ENCODE results near the gene PRKG2.

PRKG2 gene

GRCh38 chr4:81214881-81215868 is at the start of gene PRKG2:
PRKG2 (minus strand) TSS chr4:81215222; CDS start chr4:81205047, 10,175 bp downstream.
- POLR2A ChIA-PET: no interaction called here
- TF ChIP-seq CTCF (IDR thresholded peaks at IDR 0.05; ENCODE audit: control extremely low read depth, extremely low read depth, low read depth, missing control alignments): no peak
- no peak for DNase-seq (ENCODE audit: extremely low spot score)
- CTCF ChIA-PET: no interaction called here

GRCh38 chr4:81260443-81261101 is 45.5 kb upstream of the PRKG2 start:
- POLR2A ChIA-PET: no interaction called here
- peak; percentile 4 for TF ChIP-seq CTCF (IDR thresholded peaks at IDR 0.05; ENCODE audit: control extremely low read depth, extremely low read depth, low read depth, missing control alignments)
- CTCF ChIA-PET: interaction anchor here (1.0 to 1.5 kb wide), 4 partner anchors 12 to 191 kb away, joined by 3 read pairs; no protein-coding TSS in a partner anchor
- DNase-seq (ENCODE audit: extremely low spot score): no peak

GRCh38 chr4:81258841-81259550 is 44.0 kb upstream of the PRKG2 start:
- CTCF ChIA-PET: interaction anchor here (0.9 to 1.3 kb wide), 2 partner anchors 13 to 189 kb away, joined by 3 read pairs; no protein-coding TSS in a partner anchor
- TF ChIP-seq CTCF (IDR thresholded peaks at IDR 0.05; ENCODE audit: control extremely low read depth, extremely low read depth, low read depth, missing control alignments): no peak
- POLR2A ChIA-PET: no interaction called here
- DNase-seq (ENCODE audit: extremely low spot score): no peak

- TF ChIP-seq CTCF (IDR thresholded peaks at IDR 0.05; ENCODE audit: control extremely low read depth, extremely low read depth, low read depth, missing control alignments): no peak
- DNase-seq (ENCODE audit: extremely low spot score): no peak
- ChIA-PET POLR2A (no interaction called here), CTCF (no interaction called here)
Observed at GRCh38 chr4:81257816-81258215, 42.8 kb upstream of the PRKG2 start.

GRCh38 chr4:81257021-81257420 is 42.0 kb upstream of the PRKG2 start:
- TF ChIP-seq CTCF (IDR thresholded peaks at IDR 0.05; ENCODE audit: control extremely low read depth, extremely low read depth, low read depth, missing control alignments): no peak
- CTCF ChIA-PET: interaction anchor here (1.0 kb wide), 1 partner anchor 12 kb away, joined by 3 read pairs; no protein-coding TSS in a partner anchor
- no peak for DNase-seq (ENCODE audit: extremely low spot score)
- POLR2A ChIA-PET: no interaction called here
